ENCODE results near the gene NKTR. TPM values are rescaled to one million over a fixed set of nuclear protein-coding genes. Genes with fewer than 3 reads are reported as not detected.

NKTR gene
- total and polyA plus RNA-seq, 2 of the 13 experiments (the other 11 are each of a cell fraction or from before 2014, with no cell fraction given): 41.3 to 59.6 TPM

- TF ChIP-seq PTBP1 (IDR thresholded peaks at IDR 0.05; ENCODE audit: low read depth, low read length, poor library complexity, severe bottlenecking) (no peak), SNRNP70 (IDR thresholded peaks at IDR 0.05; ENCODE audit: low read depth, low read length) (no peak), ZNF709 (CRISPR knock-in tag; IDR thresholded peaks at IDR 0.05) (no peak), ZSCAN20 (CRISPR knock-in tag; IDR thresholded peaks at IDR 0.05; ENCODE audit: borderline replicate concordance) (no peak), NFE2 (CRISPR knock-in tag; IDR thresholded peaks at IDR 0.05) (no peak), NFIB (CRISPR knock-in tag; IDR thresholded peaks at IDR 0.05; ENCODE audit: borderline replicate concordance) (no peak), FOXP4 (CRISPR knock-in tag; IDR thresholded peaks at IDR 0.05) (0 out of 2 replicates have a peak, but pooled peaks have one; percentile 31), ZFP36 (IDR thresholded peaks at IDR 0.05; ENCODE audit: borderline replicate concordance, low read depth, low read length, partially characterized antibody) (no peak), SALL1 (CRISPR knock-in tag; IDR thresholded peaks at IDR 0.05) (peak; percentile 39; the same call in 1 of the 2 replicates), PRDM10 (CRISPR knock-in tag; IDR thresholded peaks at IDR 0.05; ENCODE audit: low read depth) (no peak), KDM5A (IDR thresholded peaks at IDR 0.05; ENCODE audit: borderline replicate concordance, low read length) (no peak), BORCS8-MEF2B (CRISPR knock-in tag; IDR thresholded peaks at IDR 0.05) (peak; percentile 44; the same call in 1 of the 2 replicates), IRX3 (CRISPR knock-in tag; IDR thresholded peaks at IDR 0.05; ENCODE audit: borderline replicate concordance, low read depth) (no peak), ZSCAN25 (CRISPR knock-in tag; IDR thresholded peaks at IDR 0.05) (no peak), ZNF33B (CRISPR knock-in tag; IDR thresholded peaks at IDR 0.05) (no peak), FOXK2 (IDR thresholded peaks at IDR 0.05) (no peak)
- TF ChIP-seq, protein P1, sequence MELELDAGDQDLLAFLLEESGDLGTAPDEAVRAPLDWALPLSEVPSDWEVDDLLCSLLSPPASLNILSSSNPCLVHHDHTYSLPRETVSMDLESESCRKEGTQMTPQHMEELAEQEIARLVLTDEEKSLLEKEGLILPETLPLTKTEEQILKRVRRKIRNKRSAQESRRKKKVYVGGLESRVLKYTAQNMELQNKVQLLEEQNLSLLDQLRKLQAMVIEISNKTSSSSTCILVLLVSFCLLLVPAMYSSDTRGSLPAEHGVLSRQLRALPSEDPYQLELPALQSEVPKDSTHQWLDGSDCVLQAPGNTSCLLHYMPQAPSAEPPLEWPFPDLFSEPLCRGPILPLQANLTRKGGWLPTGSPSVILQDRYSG (CRISPR knock-in tag; IDR thresholded peaks at IDR 0.05): no peak
- TF ChIP-seq, protein P2, sequence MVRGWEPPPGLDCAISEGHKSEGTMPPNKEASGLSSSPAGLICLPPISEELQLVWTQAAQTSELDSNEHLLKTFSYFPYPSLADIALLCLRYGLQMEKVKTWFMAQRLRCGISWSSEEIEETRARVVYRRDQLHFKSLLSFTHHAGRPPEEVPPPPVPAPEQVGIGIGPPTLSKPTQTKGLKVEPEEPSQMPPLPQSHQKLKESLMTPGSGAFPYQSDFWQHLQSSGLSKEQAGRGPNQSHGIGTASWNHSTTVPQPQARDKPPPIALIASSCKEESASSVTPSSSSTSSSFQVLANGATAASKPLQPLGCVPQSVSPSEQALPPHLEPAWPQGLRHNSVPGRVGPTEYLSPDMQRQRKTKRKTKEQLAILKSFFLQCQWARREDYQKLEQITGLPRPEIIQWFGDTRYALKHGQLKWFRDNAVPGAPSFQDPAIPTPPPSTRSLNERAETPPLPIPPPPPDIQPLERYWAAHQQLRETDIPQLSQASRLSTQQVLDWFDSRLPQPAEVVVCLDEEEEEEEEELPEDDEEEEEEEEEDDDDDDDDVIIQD (CRISPR knock-in tag; IDR thresholded peaks at IDR 0.05; ENCODE audit: low read depth): no peak
- TF ChIP-seq, protein P3, sequence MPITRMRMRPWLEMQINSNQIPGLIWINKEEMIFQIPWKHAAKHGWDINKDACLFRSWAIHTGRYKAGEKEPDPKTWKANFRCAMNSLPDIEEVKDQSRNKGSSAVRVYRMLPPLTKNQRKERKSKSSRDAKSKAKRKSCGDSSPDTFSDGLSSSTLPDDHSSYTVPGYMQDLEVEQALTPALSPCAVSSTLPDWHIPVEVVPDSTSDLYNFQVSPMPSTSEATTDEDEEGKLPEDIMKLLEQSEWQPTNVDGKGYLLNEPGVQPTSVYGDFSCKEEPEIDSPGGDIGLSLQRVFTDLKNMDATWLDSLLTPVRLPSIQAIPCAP (CRISPR knock-in tag; IDR thresholded peaks at IDR 0.05; ENCODE audit: low read depth): no peak
Measured at GRCh38 chr3:42654331-42655201, 54.1 kb downstream of the NKTR start (continued).
